H1 (cell line): ENCODE results near the gene CUL9. TPM values are rescaled to one million over a fixed set of nuclear protein-coding genes. Genes with fewer than 3 reads are reported as not detected.

Experiments
- CTCF ChIA-PET: fragments of 300-600 bp; sonication (Branson Sonifier 250); formaldehyde crosslinking; loops from one replicate; lab custom pipeline; 2021; ENCODE audit not compliant: partially characterized antibody; lab: Charles Lee
- POLR2A ChIA-PET: fragments of 300-600 bp; sonication (Branson Sonifier 250); formaldehyde crosslinking; loops from one replicate; lab custom pipeline; 2021; ENCODE audit warnings: inconsistent platforms; ENCODE audit not compliant: partially characterized antibody; lab: Charles Lee
- DNase-seq, 2 experiments: peaks; one replicate each; pipeline versions ENCODE4 v3.0.0 to v3.0.0-alpha.2; 2010 to 2022; ENCODE audit warnings: low spot score in 2 of 2, low read depth in 1 of 2, mixed read lengths in 1 of 2
- FAIRE-seq: peaks from 2 replicates; lab custom pipeline; 2011; peaks lifted over from hg19 to GRCh38; lab: Jason Lieb, UNC
- H2AFZ ChIP-seq: 2 replicates; pipeline ENCODE4 v1.8.1; 2012; ENCODE audit warnings: low read length, inconsistent platforms
- H2AK5ac ChIP-seq: 2 replicates; pipeline ENCODE4 v1.6.1; 2013; ENCODE audit warnings: low read depth, low read length
- H2BK120ac ChIP-seq: replicated peaks from 2 replicates; pipeline ENCODE3; 2013; ENCODE audit warnings: low read depth, low read length, inconsistent platforms
- H2BK12ac ChIP-seq: 2 replicates; pipeline ENCODE4 v1.6.1; 2013; ENCODE audit warnings: low read depth, low read length
- H2BK15ac ChIP-seq: 2 replicates; pipeline ENCODE4 v1.6.1; 2013; ENCODE audit warnings: low read length
- H2BK20ac ChIP-seq: 2 replicates; pipeline ENCODE4 v1.6.1; 2013; ENCODE audit warnings: low read length
- H2BK5ac ChIP-seq: 2 replicates; pipeline ENCODE4 v1.6.1; 2013; ENCODE audit warnings: low read depth, low read length
- H3K14ac ChIP-seq: 2 replicates; pipeline ENCODE4 v1.6.1; 2013; ENCODE audit warnings: inconsistent platforms; ENCODE audit not compliant: insufficient read length
- H3K18ac ChIP-seq: 2 replicates; pipeline ENCODE4 v1.6.1; 2013; ENCODE audit warnings: low read length; ENCODE audit errors: extremely low read depth
- H3K23ac ChIP-seq: 2 replicates; pipeline ENCODE4 v1.6.1; 2013; ENCODE audit warnings: inconsistent platforms; ENCODE audit not compliant: insufficient read length
- H3K23me2 ChIP-seq: 2 replicates; pipeline ENCODE4 v1.6.1; 2013; ENCODE audit warnings: low read depth, low read length
- H3K27ac ChIP-seq: 2 replicates; pipeline ENCODE4 v1.6.1; 2011; ENCODE audit warnings: low read depth, low read length, inconsistent platforms
- H3K27me3 ChIP-seq, 4 experiments: replicated peaks in 1 of 4; 1 replicate in 1 of 4; 2 replicates in 3 of 4; pipeline versions ENCODE4 v1.6.1 to v1.8.1; 2011 to 2013; ENCODE audit warnings: low read length in 3 of 4, mild to moderate bottlenecking in 3 of 4, inconsistent platforms in 2 of 4, mixed read lengths in 2 of 4, moderate library complexity in 1 of 4; ENCODE audit not compliant: control insufficient read depth in 3 of 4, insufficient read depth in 3 of 4; ENCODE audit errors: extremely low read depth in 1 of 4
- H3K36me3 ChIP-seq, 4 experiments: 2 replicates each; pipeline versions ENCODE4 v1.6.1 to v1.8.1; 2011 to 2013; ENCODE audit warnings: mild to moderate bottlenecking in 4 of 4, low read length in 3 of 4, moderate library complexity in 2 of 4, control low read depth in 1 of 4, inconsistent platforms in 1 of 4; ENCODE audit not compliant: insufficient read depth in 4 of 4, control insufficient read depth in 2 of 4
- H3K4ac ChIP-seq: replicated peaks from 2 replicates; pipeline ENCODE3; 2013; ENCODE audit warnings: low read length, low read depth, mixed read lengths, inconsistent platforms; ENCODE audit not compliant: insufficient read length
- H3K4me1 ChIP-seq, 4 experiments: replicated peaks in 1 of 4; 1 replicate in 1 of 4; 2 replicates in 3 of 4; pipeline versions ENCODE4 v1.6.1 to v1.8.1; 2011 to 2013; ENCODE audit warnings: low read length in 3 of 4, inconsistent platforms in 2 of 4, mixed read lengths in 1 of 4; ENCODE audit not compliant: insufficient read depth in 4 of 4, control insufficient read depth in 3 of 4
- H3K4me2 ChIP-seq, 2 experiments: 2 replicates each; pipeline versions ENCODE4 v1.6.1 to v1.8.1; 2011 to 2013; ENCODE audit warnings: low read depth in 2 of 2, low read length in 2 of 2, control low read depth in 1 of 2, inconsistent platforms in 1 of 2, mild to moderate bottlenecking in 1 of 2; ENCODE audit not compliant: insufficient read depth in 1 of 2
- H3K4me3 ChIP-seq, 4 experiments: fragments of 200-600, 300-600 bp in 1 of 4; sonication (generic), shearing (Covaris generic), sonication (Bioruptor Twin) in 1 of 4; 2 replicates each; pipeline versions ENCODE4 v1.5.1 to v1.8.1; 2011 to 2016; ENCODE audit warnings: low read length in 4 of 4, low read depth in 3 of 4, control low read depth in 2 of 4, inconsistent platforms in 2 of 4, mild to moderate bottlenecking in 2 of 4, mixed read lengths in 1 of 4, moderate library complexity in 1 of 4; ENCODE audit not compliant: insufficient read depth in 2 of 4; ENCODE audit errors: extremely low read depth in 1 of 4
- H3K56ac ChIP-seq: replicated peaks from 2 replicates; pipeline ENCODE3; 2013; ENCODE audit warnings: low read depth, mild to moderate bottlenecking, mixed read lengths, low read length, inconsistent platforms; ENCODE audit not compliant: insufficient read length
- H3K79me1 ChIP-seq: 2 replicates; pipeline ENCODE4 v1.6.1; 2013; ENCODE audit warnings: low read depth, low read length, control low read depth
- H3K79me2 ChIP-seq, 2 experiments: 2 replicates each; pipeline versions ENCODE4 v1.6.1 to v1.8.1; 2012 to 2013; ENCODE audit warnings: low read length in 2 of 2, mild to moderate bottlenecking in 2 of 2, inconsistent platforms in 1 of 2; ENCODE audit not compliant: insufficient read depth in 2 of 2, control insufficient read depth in 1 of 2
- H3K9ac ChIP-seq, 4 experiments: replicated peaks in 1 of 4; 1 replicate in 1 of 4; 2 replicates in 3 of 4; pipeline versions ENCODE4 v1.6.1 to v1.8.1; 2011 to 2013; ENCODE audit warnings: low read depth in 3 of 4, low read length in 3 of 4, control low read depth in 2 of 4, mild to moderate bottlenecking in 2 of 4, moderate library complexity in 2 of 4, inconsistent platforms in 1 of 4; ENCODE audit errors: extremely low read depth in 1 of 4
- H3K9me3 ChIP-seq, 2 experiments: 2 replicates each; pipeline versions ENCODE4 v1.6.1 to v1.8.1; 2012 to 2013; ENCODE audit warnings: mild to moderate bottlenecking in 2 of 2, moderate library complexity in 2 of 2, control low read depth in 1 of 2, inconsistent platforms in 1 of 2, low read depth in 1 of 2, low read length in 1 of 2, mixed read lengths in 1 of 2; ENCODE audit not compliant: insufficient read depth in 2 of 2
- H4K20me1 ChIP-seq, 2 experiments: replicated peaks in 1 of 2; 2 replicates each; pipeline versions ENCODE3 to v1.8.1; 2011 to 2013; ENCODE audit warnings: inconsistent platforms in 2 of 2, low read length in 2 of 2, mild to moderate bottlenecking in 1 of 2; ENCODE audit not compliant: insufficient read depth in 2 of 2, control insufficient read depth in 1 of 2
- H4K5ac ChIP-seq: 2 replicates; pipeline ENCODE4 v1.6.1; 2013; ENCODE audit warnings: low read length, low read depth, mixed read lengths, inconsistent platforms; ENCODE audit not compliant: insufficient read length
- H4K8ac ChIP-seq: 2 replicates; pipeline ENCODE4 v1.8.0; 2013; ENCODE audit warnings: mild to moderate bottlenecking, moderate library complexity, low read length, inconsistent platforms; ENCODE audit not compliant: insufficient read depth; ENCODE audit errors: extremely low read depth
- H4K91ac ChIP-seq: replicated peaks from 2 replicates; pipeline ENCODE3; 2013; ENCODE audit warnings: low read length, mixed read lengths, inconsistent platforms; ENCODE audit not compliant: insufficient read length
- GABPA ChIP-seq: IDR thresholded peaks from 2 replicates; pipeline ENCODE4 v1.6.1; 2011; ENCODE audit warnings: mild to moderate bottlenecking, low read length, moderate library complexity, borderline replicate concordance; ENCODE audit not compliant: insufficient read depth
- SUZ12 ChIP-seq: fragments of 200-600 bp; sonication (generic); IDR thresholded peaks from 2 replicates; pipeline ENCODE4 v1.6.1; 2012; ENCODE audit warnings: mild to moderate bottlenecking, inconsistent platforms, low read length, moderate library complexity, mixed read lengths
- YY1 ChIP-seq: IDR thresholded peaks from 2 replicates; pipeline ENCODE4 v1.6.1; 2011; ENCODE audit warnings: low read depth, mild to moderate bottlenecking, low read length
- WGBS, 2 experiments: shearing (Covaris generic) in 1 of 2; methylation state at CpG; one replicate each; pipeline versions ENCODE4 v1.1.6 to v1.1.7; 2013 to 2015; ENCODE audit warnings: low lambda C conversion rate in 2 of 2, mixed read lengths in 2 of 2, inconsistent platforms in 1 of 2, low coverage in 1 of 2, missing lambda C conversion rate in 1 of 2; ENCODE audit not compliant: insufficient replicate concordance in 2 of 2, insufficient coverage in 1 of 2, insufficient read length in 1 of 2; ENCODE audit errors: extremely low coverage in 1 of 2, missing lambda C conversion rate in 1 of 2; 5-methylcytosine and 5-hydroxymethylcytosine counted together
- polyA plus RNA-seq, 7 experiments: library from polyadenylated mRNA; depleted of rRNA in 3 of 7; stranded (reverse) in 5 of 7; unstranded in 2 of 7; fragments of >200 nt in 5 of 7; fragments of 200-250 nt in 2 of 7; gene quantifications; 1 replicate in 5 of 7; 2 replicates in 1 of 7; 4 replicates in 1 of 7; pipeline versions ENCODE4 v1.2.1 to v1.2.3, GENCODE V29; 2011 to 2013; ENCODE audit warnings: missing spikeins in 2 of 7, mixed read lengths in 2 of 7
- total RNA-seq: library from RNA; stranded (reverse); fragmentation: NEBNext Ultra II Directional; extraction: Animal tissue kit (Norgen Biotek cat#: 25700); gene quantifications from 2 replicates; pipeline ENCODE4 v1.2.1, GENCODE V29; 2021

CUL9 gene
- total and polyA plus RNA-seq, 2 of the 8 experiments (the other 6 are each of a cell fraction or from before 2014, with no cell fraction given): 7.7 to 9.8 TPM

GRCh38 chr6:43200541-43200940, 18.5 kb downstream of the CUL9 start:
- H3K36me3 ChIP-seq: no peaks in the 10 kb centered on the region

More at GRCh38 chr6:43200541-43200940, 18.5 kb downstream of the CUL9 start:
- H3K4me3 ChIP-seq: no peak overlapping the region
- H4K5ac ChIP-seq: no peak overlapping the region
- no peaks in the 10 kb centered on the region for H4K20me1 ChIP-seq
- no peaks in the 10 kb centered on the region for H3K27me3 ChIP-seq
- no peak overlapping the region for H2AK5ac ChIP-seq
- no peak overlapping the region for H3K9ac ChIP-seq
- no peaks in the 10 kb centered on the region for H3K23me2 ChIP-seq
- no peaks in the 10 kb centered on the region for H3K79me1 ChIP-seq
- H2AFZ ChIP-seq: no peak overlapping the region
- DNase-seq: no peak
- H4K8ac ChIP-seq: no peak overlapping the region
- H2BK5ac ChIP-seq: no peak overlapping the region
- H2BK120ac ChIP-seq: no peak overlapping the region
- no peak overlapping the region for H2BK12ac ChIP-seq
- H3K4me2 ChIP-seq: no peak overlapping the region
- CTCF ChIA-PET: interaction anchor here (1.2 to 2.1 kb wide), 2 partner anchors 13 to 19 kb away, joined by 5 to 9 read pairs; no protein-coding TSS in a partner anchor
- no peaks in the 10 kb centered on the region for H3K79me2 ChIP-seq
- H3K27ac ChIP-seq: no peak overlapping the region
- H3K4ac ChIP-seq: no peak overlapping the region
- no peak overlapping the region for H2BK20ac ChIP-seq
- POLR2A ChIA-PET: interaction anchor here (1.4 to 2.1 kb wide), 3 partner anchors 15 to 26 kb away, joined by 3 to 8 read pairs (median 4); no protein-coding TSS in a partner anchor
- no peaks in the 10 kb centered on the region for H3K4me1 ChIP-seq
- no peak overlapping the region for H3K14ac ChIP-seq
- H3K18ac ChIP-seq: no peak overlapping the region
- H3K56ac ChIP-seq: no peak overlapping the region
- no peaks in the 10 kb centered on the region for H3K9me3 ChIP-seq
- H4K91ac ChIP-seq: no peak overlapping the region
- WGBS, 2 experiments: 100% methylated on average over 6 of the region's 6 CpGs; no CpG with 5 or more reads in 1 of the 2 experiments
- no peak overlapping the region for H3K23ac ChIP-seq
- no peak overlapping the region for H2BK15ac ChIP-seq
- no peak for FAIRE-seq
- TF ChIP-seq SUZ12 (no peak), GABPA (no peak), YY1 (no peak)
- TF ChIP-seq, all 59 proteins: peak for 0
